Adipose tissue (tissue), 3 donors: Measurements from ENCODE around the gene SUSD4. TPM values are rescaled to one million over a fixed set of nuclear protein-coding genes. Genes with fewer than 3 reads are reported as not detected.

ENCODE experiments used
- H3K27ac ChIP-seq: one replicate; pipeline ENCODE4 v1.5.1; 2013; ENCODE audit warnings: low read depth, low read length
- WGBS, 3 donors: extraction: QIAGEN DNeasy Blood & Tissue Kit; methylation state at CpG; one replicate each; pipeline ENCODE4 v1.1.7; 2013; 5-methylcytosine and 5-hydroxymethylcytosine counted together
- polyA plus RNA-seq, 3 donors: library from polyadenylated mRNA; stranded (reverse); fragments of 200-250 nt; gene quantifications; one replicate each; pipeline ENCODE4 v1.2.3, GENCODE V29; 2013
- donor health status: healthy with polysubstance abuse.
- donor health status: Bipolar disorder and iron deficiency.
- donor health status: healthy.

Gene SUSD4
- polyA plus RNA-seq, 3 donors, result 0.91 to 6.8 (median 5.6) TPM

DNA sequence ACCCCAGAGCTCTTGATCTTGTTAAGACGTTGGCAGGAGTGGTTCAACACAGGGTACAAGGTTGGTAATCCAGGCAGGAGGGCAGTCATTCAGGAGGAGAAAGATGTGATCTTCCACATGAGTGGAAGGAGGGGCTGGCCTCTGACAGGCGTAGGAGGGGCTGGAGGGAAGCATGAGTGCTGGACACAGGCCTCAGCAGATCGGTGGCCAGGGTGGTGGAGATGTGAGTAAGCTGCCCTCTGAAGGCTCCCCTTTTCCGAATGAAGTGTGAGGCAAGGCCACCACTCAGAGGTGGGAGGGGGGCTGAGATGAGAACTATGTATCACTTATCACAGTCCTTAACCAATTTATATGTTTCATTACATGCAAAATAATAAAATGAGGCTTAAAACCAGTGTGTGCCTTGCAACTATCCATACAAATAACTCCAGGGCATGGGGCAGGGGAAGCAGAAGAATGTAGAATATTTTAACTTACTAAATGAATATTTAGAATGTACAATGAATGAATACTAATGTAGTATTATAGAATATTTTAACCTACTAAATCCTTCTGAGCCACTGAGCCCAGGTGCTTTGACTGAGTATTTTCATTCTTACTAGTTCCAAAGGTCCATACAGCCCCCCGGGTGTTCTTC is 117.4 kb downstream of the SUSD4 start:
- WGBS, 3 donors, result 78 to 88% (median 81%) methylated on average over 5 of the region's 5 CpGs
- H3K27ac ChIP-seq, result no peak overlapping the region

DNA sequence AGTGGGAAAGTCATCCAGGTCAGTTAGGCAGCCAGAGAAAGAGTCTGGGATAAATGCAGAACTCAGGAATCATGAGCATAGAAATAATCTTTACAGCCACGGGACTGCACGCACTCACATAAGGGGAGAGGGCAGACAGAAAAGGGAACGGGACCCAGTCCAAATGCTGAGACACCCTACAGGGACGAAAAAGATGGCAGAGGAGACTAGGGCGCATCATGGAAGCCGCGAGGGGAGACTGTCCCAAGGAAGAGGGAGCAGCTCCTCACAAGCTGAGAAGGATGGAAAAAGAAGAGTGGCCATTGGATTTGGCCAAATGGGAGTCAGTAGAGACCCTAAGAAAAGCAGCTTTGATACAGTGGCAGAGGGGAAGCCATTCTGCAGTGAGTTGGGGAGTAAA is 118.0 kb downstream of the SUSD4 start:
- H3K27ac ChIP-seq, result no peak overlapping the region
- 93 to 97% (median 94%) methylated on average over 7 of the region's 7 CpGs for WGBS, 3 donors

DNA sequence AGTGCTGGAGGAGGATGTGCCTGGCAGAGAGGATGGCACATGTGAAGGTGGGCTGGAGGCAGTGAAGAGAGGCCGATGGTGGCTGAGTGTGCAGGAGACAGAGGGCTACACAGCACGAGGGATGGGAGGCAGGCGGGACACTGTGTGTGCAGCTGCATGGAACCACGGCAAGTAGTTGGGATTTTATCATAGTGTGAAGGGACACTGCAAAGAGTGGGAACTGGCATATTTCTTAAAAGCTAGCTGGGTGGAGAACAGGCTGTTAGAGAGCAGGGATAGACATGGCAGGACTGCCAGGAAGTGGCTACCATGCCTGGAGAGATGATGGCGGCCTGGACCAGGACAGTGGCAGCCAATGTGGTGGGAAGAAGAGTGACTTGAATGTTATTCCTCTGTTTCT is 118.6 kb downstream of the SUSD4 start:
- 87 to 96% (median 91%) methylated on average over 5 of the region's 5 CpGs for WGBS, 3 donors
- no peak overlapping the region for H3K27ac ChIP-seq

DNA sequence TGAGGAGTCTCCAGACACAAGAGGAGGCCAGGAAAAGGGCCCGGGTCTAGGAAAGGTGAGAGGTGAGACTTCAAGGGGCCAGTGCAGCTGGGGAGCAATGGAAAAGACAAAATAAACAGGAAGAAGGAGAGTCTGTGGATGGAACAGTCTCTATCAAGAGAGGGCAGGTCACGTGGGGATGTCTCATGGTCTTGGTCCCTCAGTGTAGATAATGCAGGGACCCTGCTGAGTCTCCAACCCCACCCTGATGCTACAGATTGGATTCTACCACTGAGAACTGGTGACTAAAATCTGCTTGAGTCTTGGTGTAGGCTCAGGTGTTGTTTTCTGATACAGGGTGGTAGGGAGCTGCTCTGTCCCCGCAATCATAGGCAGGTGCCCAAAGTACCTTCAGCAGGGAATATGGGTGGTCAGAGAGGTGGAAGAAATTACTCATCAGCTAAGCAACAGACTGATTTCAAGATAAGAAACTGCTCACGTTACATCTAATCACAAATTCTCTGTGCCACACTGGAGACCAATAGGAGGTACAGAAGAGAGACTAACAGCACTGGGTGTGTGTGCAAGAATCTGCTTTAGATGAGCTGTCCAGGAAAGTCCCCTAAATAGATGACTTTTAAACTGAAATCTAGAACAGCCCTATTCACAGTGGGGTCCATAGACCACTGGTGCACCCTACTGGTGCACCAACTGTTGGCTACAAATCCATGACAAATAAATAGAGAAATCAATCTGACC is 119.4 kb downstream of the SUSD4 start:
- H3K27ac ChIP-seq, result no peak overlapping the region
- WGBS, 3 donors, result 68 to 73% (median 73%) methylated on average over 4 of the region's 4 CpGs

DNA sequence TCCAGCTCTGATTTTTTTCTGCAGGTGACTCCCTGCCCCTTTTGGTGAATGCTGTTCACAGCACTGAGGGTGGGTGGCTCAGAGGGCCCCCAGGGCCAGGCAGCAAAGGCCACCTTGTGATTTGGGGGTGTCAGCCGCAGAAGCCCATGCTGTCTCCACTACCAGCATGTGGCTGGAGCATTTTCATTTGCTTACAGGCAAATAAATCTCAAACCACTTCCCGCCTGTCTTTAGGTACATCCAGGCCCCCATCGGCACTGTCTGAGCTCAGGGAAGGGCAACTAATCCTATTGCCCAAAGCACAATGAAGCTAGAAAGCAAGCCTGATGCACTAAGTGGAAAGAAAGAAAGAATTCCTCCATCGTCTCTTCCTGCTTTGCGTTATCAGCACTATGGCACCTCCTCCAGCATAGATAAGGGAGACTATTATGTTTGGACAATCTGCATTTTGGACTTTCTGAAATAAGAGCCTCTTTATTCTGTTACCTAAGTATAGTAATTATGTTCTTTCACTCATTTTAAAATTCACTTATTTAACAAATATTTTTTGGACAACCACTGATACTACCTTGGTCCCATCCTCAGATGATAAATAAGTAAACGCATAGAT is 120.4 kb downstream of the SUSD4 start:
- no peak overlapping the region for H3K27ac ChIP-seq
- WGBS, 3 donors, result 79 to 87% (median 81%) methylated on average over 6 of the region's 6 CpGs

DNA sequence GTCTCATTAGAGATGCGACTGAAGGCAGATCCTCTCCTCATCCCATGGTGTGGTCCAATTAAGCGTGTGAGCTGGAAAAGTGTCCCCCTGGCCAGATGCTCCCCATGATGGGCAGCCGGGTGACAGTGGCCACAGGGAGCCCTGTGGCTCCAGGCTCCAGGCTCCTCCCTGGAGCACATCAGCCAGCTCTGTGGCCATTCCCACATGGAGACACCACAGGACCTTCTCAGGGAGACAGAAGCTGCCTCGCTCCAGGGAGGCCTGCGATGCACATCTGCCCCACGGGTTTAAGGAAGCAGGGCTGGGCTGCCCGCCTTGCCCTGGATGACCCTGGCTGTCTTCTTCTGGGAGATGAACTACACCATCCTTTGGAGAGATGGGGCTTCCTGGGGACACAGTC is 121.0 kb downstream of the SUSD4 start:
- H3K27ac ChIP-seq, result no peak overlapping the region
- WGBS, 3 donors, result 94 to 99% (median 96%) methylated on average over 7 of the region's 7 CpGs

DNA sequence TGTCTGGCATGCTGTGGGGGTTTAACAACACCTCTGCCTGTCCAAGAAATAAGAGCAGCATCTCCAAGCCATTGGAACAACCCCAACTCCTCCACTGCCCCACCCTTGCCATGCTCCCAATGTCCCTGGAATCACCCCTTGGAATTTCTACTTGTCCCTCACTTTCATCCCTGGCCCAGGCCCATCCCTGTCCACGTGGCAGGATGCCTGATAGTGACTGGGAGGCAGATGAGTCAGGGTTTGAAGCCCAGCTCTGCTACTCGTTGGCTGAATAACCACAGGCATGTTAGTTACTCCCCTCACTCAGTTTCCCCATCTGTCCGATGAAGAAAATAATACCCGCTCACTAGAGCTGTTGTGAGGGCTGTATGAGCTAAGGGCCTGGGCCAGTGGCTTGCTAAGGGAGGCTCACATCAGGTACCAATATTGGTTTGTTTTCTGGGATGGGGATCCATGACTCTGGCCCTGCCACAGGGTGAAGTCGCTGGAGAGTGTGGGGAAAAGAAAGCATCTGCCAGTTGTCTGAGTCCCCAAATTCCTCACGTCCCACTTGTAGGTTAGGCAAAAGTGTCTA is 121.5 kb downstream of the SUSD4 start:
- 77 to 85% (median 84%) methylated on average over 6 of the region's 6 CpGs for WGBS, 3 donors
- H3K27ac ChIP-seq, result no peak overlapping the region

DNA sequence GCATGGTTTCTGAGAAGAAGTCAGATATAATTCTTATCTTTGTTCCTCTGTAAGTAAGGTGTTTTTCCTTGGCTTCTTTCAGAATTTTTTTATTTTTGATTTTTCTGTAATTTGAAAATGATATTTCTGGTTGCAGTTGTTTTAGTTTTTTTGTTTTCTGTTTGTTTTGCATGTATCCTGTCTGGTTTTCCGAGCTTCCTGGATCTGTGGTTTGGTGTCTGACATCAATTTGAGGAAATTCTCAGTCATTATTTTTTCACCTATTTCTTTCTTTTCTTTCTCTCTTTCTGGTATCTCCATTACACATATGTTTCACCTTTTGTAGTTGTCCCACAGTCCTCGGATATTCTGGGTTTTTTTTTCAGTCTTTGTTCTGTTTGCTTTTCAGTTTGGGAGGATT is 123.9 kb downstream of the SUSD4 start:
- WGBS, 3 donors, result 54 to 92% (median 57%) methylated on average over 2 of the region's 2 CpGs
- H3K27ac ChIP-seq, result no peak overlapping the region

DNA sequence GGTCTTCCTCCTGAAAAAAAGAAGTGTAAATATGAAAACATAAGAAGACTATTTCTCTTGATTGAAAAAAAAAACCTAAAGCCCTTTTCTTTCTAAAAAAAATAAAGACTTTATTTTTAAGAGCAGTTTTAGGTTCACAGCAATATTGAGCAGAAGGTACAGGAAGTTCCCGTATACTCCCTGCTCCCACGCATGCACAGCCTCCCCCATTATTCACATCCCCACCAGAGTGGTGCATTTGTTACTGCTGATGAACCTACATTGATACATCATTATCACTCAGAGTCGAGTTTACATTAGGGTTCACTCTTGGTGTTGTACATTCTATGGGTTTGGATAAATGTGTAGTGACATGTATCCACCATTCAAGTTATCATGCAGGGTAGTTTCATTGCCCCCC is 128.9 kb downstream of the SUSD4 start:
- 79 to 82% (median 79%) methylated on average over 3 of the region's 3 CpGs for WGBS, 3 donors
- H3K27ac ChIP-seq, result no peak overlapping the region

DNA sequence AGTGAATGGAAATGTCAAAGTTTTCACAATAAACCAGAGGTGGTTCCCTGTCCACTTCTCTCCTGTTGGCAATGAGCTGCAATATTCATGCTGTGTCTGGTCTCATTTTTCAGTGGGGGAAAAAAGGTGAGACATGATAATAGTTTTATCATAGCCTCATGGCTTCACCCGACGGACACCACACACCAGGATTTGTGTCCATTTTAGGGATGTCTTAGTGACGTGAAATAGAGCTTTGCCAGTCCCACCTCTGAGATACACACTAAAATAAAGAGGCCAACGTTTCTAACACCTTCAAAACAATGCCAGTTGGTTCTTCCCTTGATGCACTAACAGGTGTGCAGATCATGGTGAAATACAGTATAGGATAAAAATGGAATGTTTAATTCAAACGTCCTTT is 129.4 kb downstream of the SUSD4 start:
- WGBS, 3 donors, result 77 to 84% (median 81%) methylated on average over 5 of the region's 5 CpGs
- H3K27ac ChIP-seq, result no peak overlapping the region

DNA sequence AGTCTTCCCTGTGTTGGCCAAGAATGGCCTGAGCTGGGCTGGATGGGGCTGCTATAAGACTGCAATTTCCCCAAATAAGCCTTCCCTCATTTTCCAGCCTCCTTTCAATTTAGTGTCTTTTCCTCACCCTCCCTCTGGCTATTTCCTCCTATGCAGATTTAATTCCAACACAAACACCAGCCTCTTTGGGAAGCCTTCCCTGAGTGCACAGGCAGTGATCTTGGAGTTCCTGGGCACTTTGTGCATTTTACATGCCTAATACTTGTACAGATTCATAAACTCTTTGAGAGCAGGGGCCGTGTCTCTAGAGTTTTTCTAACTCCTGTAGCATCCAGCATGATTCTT is 129.8 kb downstream of the SUSD4 start:
- 76 to 86% (median 85%) methylated on average over 1 of the region's 1 CpG for WGBS, 3 donors
- H3K27ac ChIP-seq, result no peak overlapping the region

DNA sequence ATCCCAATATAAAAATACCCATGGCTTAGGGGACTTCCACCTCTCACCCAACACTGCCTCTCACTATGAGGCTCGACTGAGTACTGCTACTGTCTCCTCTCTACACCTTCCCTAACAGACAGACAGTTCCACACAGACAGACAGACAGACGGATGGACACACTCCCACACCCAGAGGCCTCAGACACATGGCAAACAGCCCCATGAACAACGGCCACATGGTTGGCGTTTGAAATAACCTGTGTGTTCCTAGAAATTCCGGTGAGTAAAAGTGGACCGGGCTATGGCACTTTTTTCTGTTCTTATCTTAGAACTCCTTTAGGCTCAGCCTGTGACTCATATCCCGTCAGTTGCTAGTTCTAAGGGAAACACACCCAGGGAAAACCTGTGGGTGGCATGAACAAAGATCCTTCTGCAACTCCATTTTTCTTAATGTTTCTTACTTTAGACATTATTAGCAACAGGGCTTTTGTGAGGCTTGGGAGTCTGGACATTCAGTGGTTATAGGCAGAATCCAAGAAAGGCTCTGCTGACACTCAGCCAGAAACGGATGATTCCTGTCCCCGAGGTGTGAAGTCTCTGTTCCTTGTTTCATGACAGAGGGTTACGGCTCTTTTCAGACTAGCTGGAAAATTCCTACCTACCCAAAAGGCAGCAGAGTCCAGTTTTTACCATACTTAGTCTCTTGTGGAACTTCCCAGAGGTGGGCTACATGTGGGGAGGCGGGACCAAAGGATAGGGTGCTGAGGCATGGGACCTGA is 130.4 kb downstream of the SUSD4 start:
- no peak overlapping the region for H3K27ac ChIP-seq
- 46 to 65% (median 48%) methylated on average over 11 of the region's 11 CpGs for WGBS, 3 donors

DNA sequence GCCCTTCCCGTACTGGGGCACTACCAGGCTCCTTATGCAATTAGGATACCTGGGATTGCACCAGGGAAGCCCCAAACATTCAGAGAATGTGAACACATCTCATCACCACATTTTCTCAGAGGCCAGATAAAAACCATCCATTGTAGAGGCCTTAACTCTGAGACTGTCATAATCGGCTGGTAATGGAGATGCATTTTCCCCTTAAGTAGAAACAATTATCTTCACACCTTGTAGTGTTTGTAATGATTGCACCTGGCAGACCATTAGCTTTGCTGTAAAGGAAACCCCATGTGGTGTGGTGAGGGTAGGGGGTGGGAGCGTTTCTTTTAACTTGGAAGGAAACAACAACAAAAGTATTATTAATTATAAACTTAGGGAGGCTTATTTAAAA is 131.0 kb downstream of the SUSD4 start:
- 71 to 77% (median 75%) methylated on average over 3 of the region's 3 CpGs for WGBS, 3 donors
- H3K27ac ChIP-seq, result no peak overlapping the region

DNA sequence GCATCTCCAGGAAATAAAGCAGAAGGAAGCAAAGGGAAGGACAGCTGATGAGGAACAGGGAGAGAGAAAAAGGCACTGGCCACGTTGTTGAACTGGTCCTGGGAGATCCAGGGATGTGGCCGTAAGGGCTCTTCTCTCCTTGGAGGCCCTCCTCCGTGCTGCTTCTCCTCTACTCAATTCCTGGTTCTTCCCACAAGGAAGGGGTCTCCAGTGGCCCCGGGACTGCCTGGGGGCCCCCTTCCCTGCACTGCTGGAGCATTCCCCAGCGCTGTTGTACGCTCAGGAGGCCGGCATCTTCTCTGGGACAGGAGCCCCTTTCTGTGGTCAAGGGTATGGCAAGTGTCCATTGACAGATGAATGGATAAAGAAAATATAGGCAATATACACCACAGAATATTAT is 132.4 kb downstream of the SUSD4 start:
- 84 to 89% (median 86%) methylated on average over 7 of the region's 7 CpGs for WGBS, 3 donors

DNA sequence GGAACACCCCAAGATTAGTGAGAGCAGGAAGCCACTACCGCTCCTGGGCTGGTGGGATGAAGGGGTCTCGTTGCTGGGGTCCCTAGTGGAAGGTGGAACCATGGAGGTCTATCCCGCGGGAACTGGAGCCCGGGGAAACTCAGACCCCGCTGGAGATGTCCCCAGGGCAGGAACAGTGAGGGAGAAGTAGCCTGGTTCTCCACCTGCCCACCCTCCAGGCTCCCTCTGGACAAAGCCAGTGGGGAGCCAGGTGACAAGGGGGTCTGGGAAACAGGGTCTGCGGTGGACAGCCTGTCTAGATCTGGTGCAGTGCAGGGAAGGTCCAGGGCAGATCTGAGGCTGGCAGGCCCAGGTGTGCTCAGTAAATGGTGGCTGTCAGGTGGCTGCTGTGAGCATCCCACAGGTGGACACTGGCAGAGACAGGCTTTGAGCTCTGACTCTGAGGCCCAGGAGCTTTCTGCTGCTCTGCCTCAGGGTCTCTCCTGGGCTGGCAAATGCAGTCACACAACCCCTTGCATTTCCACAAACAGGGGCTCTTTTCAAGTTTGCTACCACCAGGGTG is 132.9 kb downstream of the SUSD4 start:
- 90 to 96% (median 95%) methylated on average over 7 of the region's 7 CpGs for WGBS, 3 donors
- H3K27ac ChIP-seq, result no peak overlapping the region

More for the DNA sequence above, 132.4 kb downstream of the SUSD4 start:
- no peak overlapping the region for H3K27ac ChIP-seq

DNA sequence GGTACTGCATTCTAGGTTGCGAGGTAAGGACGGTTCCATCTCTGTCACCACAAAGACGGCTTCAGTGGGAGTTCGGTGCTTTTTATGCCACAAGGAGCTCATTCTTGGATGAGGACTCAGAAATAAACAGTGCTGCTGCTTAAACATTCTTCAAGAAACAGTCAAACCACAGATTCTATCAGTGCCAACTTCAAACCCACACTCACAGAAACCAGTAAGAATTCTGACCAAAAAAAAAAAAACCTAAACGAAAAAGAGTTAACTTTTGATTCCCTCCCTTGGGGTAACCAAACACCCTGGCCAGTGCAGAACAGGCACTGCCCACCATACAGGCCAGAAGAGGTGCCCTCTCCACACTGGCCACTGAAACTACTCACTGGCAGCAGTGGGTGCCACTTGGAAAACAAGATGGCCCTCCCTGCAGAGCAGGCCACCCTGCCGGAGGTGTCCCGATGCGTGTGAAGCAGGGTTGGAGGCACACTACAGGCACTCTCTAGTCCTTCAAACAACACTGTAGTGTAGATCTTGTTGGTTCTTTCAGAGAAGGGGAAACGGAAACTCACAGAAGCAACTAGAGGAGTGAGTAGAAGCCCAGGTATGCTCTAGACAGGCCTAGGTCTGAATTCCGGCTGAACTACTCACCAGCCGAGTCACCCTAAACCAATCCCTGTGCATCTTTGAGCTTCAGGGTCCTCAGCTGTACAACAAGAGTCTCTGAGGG is 133.7 kb downstream of the SUSD4 start:
- WGBS, 3 donors, result 92 to 94% (median 92%) methylated on average over 11 of the region's 11 CpGs

DNA sequence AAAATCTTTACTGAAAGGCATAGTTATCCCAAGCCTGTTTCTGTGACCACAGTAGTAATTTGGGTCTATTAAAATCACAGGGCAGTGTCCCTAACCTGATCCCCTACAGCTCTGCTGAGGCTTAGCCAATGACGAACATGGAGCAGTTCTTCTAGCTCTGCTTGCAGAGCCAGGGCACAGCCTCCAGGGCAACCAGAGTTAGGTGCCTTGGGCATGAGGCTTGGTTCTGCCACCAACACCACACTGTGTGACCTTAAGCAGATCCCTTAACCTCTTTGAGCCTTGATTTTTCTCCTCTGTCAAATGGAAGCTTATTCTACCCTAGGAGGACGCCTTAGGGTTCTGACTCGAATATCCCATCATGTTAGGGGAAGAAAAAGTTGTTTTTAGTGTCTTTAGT is 134.2 kb downstream of the SUSD4 start:
- no peak overlapping the region for H3K27ac ChIP-seq
- 85 to 87% (median 86%) methylated on average over 3 of the region's 3 CpGs for WGBS, 3 donors

More for the DNA sequence above, 133.7 kb downstream of the SUSD4 start:
- H3K27ac ChIP-seq, result no peak overlapping the region
